PC-9 (cell line): ENCODE data around the gene MED16.

Experiments used
- CTCF ChIP-seq: fragments of 200-600 bp; sonication (generic); conservative IDR thresholded peaks from 2 replicates; pipeline ENCODE4 v1.6.1; 2017; ENCODE audit warnings: mixed run types, antibody characterized with exemption, mild to moderate bottlenecking, moderate library complexity
- EZH2 ChIP-seq: fragments of 200-600 bp; sonication (generic); IDR thresholded peaks from 2 replicates; pipeline ENCODE4 v1.8.0; 2017; ENCODE audit warnings: antibody characterized with exemption, low read depth

DNA sequence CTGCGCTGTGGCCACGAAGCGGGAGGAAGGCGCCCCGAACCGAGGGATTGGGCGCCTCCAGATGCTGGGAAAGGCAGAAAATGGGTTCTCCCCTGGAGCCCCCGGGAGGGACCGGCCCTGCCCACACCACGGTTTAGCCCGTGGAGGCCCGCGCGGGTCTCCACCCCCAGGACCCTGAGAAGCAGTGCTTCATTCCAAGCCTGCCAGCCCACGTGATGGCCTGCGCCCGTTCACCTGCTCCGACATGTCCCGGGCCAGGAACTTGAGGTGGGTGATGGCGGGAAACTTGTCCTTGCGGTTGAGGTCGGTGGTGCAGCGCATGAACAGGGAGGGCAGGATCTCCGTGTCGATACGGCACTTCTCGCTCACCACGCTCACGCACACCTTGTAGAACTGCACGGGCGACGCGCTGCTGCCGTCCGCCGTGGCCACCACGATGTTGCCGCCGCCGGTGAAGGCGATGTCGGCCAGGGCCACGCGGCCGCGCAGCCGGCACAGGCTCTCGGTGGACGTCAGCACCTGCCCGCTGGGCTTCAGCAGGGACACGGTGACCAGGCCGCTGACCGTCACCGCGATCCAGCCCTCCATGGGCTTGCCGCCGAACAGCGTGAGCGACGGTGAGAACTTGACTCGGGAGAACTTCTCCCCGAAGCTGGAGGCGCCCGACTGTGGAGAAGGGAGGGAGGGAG, 7.3 kb downstream of the MED16 start:
- TF ChIP-seq CTCF (no peak), EZH2 (no peak)
